T follicular helper cell (primary cell): ENCODE measurements around the gene IDH1.
"Not testable (repeated sequence)": the region's sequence is repeated elsewhere in the genome, so short reads cannot be mapped to it uniquely, and the experiment has no call there.

Experiments used
- DNase-seq: peaks from one replicate; pipeline ENCODE4 v3.0.0-alpha.2; 2020; ENCODE audit warnings: low read depth
- total RNA-seq, 2 experiments: gene quantifications; one replicate each; lab custom pipeline; 2026; lab: John Stamatoyannopoulos, UW

Gene IDH1
- 18.2 to 28.4 reads per million in 2 experiments for total RNA-seq

DNA sequence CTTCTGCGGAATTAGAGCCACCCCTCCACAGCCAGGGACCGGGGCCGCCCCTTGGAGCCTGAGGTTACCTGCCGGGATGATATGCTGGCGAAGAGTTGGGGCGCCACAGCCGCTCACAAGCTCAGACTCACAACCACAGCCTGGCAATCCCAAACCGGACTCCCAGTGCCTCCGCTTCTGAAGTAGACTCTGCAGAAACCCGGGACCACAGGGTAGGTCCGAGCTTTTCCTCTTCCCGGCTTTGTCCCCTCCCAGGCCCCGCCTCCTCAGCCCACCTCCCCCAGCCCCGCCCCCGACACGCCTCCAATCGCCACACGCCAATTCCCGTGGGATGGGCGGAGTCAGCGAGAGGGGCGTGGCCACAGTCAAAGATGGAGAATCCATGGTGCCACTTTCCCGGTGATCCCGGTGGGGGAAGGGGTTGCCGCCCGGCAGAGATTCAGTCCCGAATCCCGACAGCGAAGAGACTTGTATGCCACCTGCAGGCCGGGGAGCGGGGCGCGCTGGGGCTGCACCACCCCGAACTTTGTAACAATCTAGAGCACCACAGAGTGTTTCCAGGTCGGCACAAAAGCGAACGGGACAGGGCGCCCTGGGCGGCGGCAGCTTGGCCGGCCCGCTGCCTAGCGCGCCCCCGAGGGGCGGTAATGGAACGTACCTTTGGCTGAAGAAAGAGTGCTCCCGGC lies at the start of gene IDH1:
IDH1 (minus strand) TSS at position 201 of the 686 bp plus-strand sequence. CDS start 3,520 bp downstream, outside the sequence.
- DNase-seq: peak; percentile 91

DNA sequence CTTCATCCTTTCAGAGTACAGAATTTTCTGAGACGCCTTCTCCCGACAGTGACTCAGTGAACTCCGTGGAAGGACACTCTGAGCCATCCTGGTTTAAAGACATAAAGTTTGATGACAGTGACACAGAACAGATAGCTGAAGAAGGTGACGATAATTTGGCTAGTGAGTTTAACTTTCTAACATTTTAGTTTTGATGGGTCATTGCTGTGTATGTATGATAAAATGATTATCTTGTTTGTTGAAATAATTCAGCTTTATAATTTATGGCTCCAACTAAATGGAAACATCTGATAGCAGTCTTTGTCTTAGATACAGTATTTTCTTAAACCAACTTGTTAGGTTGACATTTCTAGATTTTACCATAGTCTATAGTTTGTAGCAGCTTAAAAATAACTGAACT lies 49.3 kb upstream of the IDH1 start:
- DNase-seq: no peak

DNA sequence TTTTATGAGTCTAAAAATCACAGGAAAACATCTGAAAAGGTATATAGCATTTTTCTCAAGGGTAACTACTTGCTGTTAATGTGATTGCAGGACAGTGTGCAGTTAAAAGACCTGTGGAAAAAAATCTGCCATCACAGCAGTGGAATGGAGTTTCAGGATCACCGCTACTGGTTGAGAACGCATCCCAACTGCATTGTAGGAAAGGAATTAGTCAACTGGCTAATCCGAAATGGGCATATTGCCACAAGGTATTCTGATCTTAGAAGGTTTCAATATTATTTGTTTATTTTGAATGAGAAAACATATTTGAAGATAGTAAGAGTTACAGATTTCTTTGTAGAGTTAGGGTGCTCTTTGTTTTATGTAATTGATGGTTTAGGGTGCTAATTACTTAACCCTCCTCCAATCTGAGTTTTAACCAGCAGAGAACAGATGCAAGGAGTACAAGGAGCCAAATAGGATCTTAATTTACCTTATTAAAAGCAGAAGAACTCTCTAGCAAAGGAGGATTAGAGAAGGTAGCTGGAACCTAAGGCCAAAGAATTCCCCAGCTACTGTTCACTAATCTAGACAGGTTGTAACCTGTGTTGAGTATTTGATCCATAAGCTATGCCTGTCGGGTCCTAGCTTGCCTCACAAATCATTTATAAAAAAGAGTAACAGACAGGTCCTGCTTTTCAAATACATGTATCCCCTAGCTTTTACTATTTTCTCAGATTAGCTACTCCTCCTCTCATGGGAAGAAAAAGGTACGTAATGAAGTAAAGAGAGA lies 46.2 kb upstream of the IDH1 start:
- DNase-seq: no peak

DNA sequence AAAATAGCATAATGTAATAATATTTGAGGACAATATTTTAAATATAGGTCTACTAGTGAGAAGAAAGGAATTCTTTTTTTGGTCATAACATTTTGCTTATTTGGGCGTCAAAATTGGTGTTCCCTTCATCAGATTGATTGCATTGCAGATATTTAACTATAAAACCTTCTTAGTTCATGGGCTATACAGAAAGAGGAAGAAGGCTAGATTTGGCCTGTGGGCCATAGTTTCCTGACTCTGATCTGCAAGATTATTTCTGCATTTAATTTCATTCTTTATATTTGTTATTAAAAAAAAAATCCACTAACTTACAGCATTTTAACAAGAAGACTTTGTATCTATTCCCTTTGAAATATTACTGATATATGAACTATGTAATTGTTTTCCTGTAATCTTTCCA lies 43.1 kb upstream of the IDH1 start:
- no peak for DNase-seq

DNA sequence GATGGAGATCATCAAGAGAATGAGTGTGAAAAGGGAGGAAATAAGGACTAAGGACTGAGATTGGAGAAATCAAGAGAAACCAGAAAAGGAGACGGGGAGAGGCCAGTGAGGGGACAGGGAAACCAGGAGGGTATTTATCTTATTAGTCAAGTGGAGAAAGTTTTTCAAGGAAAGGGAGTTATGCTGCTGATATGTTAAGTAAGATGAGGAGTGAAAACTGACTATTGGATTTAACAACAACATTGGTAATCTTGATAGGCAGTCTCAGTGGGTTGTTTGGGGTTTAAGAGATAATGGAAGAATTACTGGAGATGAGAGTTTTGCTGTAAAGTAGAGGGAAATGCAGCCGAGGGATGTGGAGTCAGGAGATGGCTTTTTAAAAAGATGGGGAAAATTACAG lies 41.7 kb upstream of the IDH1 start:
- no peak for DNase-seq

DNA sequence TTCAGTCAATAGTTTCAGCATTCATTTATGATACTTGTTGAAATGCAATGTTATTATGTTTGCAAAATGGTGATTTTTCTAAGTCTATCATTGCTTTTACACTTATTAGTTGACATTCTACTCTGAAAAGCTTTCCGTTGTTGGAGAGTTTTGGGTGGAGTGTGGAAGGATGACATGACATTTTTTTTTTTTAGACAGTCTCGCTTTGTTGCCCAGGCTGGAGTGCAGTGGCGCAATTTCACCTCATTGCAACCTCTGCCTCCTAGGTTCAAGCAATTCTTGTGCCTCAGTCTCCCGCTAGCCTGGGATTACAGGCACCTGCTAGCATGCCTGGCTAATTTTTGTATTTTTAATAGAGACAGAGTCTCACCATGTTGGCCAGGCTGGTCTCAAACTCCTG lies 41.0 kb upstream of the IDH1 start:
- no peak for DNase-seq

DNA sequence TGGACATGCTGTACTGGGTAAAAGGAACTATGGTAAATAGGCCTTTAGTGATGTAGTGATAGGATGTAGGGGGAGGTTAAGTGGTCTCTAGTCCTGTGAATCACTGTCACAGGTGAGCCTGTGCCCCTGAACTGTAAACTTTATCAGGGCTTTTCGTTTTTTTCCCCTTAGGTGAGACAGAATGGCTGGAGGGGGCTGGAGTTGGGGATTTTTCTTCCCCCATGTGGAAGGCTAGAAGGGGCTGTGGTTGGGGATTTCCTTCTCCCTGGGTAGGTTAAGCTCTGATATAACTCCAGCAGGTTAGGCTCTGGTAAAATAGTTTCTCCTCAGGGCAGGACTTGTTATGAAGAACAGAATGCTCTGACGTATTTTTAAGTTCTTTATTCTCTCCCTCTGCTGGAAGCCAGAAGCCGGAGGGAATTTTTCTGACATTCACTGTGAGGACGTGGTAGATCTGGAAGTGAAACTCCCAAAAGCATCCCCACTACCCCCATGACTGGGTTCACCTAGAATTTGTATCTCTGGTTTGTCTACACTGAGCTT lies 39.7 kb upstream of the IDH1 start:
- no peak for DNase-seq

DNA sequence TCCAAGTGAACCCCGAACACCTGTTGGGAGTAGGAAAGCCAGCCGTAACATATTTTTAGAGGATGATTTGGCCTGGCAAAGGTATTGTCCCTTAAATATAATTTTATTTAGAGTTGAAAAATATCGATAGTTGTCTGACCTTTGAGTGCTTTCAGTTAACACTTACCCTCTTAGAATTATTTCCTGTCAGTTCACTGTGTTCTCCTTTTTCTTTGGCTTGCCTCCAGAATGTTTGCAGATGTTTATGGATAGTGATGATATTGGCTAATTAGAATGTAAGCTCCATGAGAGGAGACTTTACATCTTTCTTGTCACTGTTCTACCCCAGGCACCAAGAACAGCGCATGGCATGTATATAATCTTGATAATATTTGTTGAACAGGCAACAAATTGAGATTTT lies 31.0 kb upstream of the IDH1 start:
- no peak for DNase-seq

DNA sequence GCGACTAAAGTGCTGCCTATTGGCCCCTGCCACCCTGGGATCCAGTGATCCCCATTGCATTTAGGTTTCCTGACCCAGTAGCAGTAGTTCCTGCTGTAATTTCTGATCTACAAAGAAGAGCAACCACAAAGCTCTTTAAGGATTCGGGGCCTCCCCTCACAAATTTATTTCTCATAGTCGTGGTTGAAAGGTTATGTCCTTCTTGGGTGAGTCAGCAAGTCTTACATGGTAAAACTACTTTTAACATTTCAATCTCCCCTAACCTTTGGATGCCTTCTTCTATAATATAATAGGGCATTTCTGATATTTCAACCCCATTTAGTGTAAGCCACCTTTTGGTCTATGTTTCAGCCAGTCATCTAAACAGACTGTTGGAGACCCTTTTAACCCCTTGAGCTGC lies 26.1 kb upstream of the IDH1 start:
- DNase-seq: no peak

DNA sequence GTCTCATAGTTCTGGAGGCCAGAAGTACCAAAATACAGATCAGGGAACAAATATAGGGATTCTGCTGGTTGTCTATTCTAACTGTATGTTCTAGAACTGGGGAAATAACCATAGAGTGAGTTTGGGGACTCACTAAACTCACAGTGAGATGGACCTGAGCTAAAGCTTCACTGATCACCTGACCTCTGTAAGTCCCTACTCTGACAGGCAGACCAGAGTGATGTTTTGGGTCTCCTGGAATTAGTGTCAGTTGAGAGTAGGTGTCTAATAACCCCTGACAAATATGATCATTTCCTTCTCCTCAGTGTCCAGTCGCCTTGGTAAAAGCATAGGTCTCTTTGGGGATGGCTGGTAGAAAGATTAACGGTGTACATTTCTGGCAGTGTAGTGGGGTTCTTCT lies 25.4 kb upstream of the IDH1 start:
- no peak for DNase-seq

DNA sequence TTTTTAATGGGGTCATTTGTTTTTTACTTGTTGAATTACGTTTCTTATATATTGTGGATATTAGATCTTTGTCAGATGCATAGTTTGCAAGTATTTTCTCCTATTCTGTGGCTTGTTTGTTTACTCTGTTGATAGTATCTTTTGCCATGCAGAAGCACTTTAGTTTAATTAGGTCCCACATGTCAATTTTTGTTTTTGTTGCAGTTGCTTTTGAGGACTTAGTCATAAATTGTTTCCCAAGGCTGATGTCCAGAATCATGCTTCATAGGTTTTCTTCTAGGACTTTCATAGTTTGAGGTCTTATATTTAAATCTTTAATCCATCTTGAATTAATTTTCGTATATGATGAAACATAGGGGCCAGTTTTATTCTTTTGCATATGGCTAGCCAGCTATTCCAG lies 24.4 kb upstream of the IDH1 start:
- DNase-seq: no peak

DNA sequence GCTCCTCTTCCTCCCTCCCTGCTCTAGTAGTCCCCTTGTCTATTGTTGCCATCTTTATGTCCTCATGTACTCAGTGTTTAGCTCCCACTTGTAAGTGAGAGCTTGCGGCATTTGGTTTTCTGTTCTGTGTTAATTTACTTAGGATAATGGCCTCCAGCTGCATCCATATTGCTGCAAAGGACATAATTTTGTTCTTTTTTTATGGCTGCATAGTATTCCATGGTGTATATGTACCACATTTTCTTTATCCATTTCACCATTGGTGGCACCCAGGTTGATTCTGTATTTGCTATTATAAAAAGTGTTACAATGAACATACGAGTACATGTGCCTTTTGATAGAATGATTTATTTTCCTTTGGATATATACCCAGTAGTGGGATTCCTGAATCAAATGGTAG lies 23.7 kb upstream of the IDH1 start:
- no peak for DNase-seq

DNA sequence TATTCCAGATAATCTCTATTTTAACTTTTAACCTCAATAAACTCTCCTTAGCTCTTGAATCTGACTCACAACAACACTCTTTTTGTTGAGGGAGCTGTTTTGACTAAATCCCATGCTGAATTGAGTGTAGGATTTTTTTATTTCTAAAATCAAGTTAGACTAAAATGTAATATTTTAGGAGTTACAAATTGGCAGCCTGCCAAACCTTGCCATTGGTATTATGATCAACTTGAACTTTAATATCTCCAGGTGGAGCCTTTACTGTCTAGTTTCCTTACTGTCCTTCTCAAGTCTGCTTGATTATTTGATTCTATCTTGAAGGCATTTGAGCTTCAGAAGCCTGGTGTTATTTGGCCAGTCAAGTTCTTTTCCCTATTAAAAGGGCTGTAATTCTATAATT lies 19.9 kb upstream of the IDH1 start:
- DNase-seq: no peak

DNA sequence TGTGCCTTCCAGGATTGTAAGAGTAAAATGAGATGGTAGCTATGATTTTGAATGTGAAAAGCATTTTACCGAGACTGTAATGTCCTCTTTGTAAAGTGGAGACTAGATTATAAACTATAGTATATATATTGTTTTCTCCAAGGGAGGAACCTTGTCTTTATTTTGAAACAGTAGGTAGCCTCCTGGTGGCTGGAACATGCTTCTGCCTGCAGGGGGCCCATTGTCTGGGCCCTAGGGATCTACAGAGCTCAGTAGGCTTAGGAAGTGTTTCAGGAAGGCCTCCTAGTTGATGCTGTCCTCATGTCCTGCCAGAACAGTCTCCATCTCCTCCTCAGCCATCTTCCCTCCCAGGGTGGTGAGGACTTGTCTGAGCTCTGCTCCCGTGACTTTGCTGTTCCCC lies 14.2 kb upstream of the IDH1 start:
- DNase-seq: no peak

DNA sequence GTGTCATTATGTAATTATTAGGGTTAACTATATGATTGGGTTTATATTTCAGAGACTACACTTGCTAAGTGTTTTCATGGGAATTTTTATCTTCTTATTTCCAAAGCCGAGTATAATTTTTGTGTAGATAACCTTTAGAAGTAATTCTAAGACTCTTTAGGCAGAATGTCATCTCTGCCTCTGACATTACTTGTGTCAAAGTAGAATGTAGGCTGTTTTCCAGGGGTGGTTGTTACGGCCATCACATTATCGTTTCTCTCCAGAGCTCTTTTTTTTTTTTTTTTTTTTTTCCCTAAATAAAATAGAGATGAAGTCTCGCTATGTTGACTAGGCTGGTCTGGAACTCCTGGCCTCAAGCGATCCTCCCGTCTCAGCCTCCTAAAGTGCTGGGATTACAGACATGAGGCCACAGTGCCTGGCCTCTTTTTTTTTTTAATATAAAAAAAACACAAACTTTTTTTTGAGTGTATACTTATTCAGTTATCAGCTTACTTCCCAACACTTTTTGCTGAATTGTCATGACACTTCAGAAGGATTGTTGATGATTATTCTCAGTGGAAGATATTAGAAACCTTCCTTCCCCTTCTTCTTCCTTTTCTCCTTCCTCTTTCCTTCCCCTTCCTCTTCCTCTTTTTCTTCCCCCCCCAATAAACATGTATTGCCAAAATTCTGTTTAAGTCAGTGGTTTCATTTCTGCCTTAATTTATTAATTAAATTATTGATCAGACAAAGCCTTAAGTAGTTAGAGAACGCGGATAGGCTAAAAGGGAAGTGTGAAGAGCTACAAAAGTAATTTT lies 13.5 kb upstream of the IDH1 start:
- no peak for DNase-seq

DNA sequence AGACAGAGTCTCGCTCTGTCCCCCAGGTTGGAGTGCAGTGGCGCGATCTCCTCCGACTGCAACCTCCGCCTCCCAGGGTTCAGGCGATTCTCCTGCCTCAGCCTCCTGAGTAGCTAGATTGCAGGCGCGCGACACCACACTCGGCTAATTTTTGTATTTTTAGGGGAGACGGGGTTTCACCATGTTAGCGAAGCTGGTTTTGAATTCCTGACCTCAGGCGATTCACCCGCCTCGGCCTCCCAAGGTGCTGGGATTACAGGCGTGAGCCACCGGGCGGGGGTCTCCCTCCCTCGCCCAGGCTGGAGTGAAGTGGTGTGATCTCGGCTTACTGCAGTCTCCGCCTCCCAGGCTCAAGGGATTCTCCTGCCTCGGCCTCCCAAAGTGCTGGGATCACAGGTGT lies 12.7 kb upstream of the IDH1 start:
- not testable (repeated sequence) for DNase-seq

DNA sequence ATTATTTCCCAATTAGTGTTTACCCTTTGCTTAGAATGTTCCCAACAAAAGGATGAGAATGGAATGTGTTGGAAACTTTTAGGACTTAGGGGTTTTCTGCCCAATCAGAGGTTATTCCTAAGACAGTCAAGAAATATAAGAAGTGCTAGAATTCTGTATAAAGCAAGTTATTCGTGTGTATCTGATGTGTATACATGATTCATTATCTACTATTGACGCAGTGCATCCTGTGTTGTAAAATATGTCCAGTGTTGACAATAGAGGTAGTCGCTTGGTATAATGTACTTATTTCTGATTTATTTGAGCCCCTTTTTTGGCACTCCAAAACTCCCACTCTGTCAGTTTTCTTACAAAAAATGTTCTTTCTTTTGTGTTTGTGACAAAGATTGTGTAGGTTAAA lies 12.1 kb upstream of the IDH1 start:
- DNase-seq: no peak

DNA sequence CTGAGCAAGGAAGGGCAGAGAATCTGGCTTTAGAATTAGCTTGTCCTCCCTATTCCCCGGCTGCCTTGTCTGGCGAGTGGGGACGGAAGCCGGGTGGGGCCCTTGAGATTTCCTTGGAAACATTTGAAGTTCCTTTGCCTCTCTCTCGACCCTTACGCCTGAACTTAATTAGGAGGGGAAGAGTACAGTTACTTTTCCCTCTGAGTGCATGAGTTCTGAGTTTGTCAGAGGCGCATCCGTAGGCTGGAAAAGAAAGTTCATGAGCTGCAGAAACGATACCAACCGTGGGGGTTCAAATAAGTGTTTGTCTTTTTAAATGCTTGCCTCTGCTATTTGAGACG lies 11.7 kb upstream of the IDH1 start:
- no peak for DNase-seq

DNA sequence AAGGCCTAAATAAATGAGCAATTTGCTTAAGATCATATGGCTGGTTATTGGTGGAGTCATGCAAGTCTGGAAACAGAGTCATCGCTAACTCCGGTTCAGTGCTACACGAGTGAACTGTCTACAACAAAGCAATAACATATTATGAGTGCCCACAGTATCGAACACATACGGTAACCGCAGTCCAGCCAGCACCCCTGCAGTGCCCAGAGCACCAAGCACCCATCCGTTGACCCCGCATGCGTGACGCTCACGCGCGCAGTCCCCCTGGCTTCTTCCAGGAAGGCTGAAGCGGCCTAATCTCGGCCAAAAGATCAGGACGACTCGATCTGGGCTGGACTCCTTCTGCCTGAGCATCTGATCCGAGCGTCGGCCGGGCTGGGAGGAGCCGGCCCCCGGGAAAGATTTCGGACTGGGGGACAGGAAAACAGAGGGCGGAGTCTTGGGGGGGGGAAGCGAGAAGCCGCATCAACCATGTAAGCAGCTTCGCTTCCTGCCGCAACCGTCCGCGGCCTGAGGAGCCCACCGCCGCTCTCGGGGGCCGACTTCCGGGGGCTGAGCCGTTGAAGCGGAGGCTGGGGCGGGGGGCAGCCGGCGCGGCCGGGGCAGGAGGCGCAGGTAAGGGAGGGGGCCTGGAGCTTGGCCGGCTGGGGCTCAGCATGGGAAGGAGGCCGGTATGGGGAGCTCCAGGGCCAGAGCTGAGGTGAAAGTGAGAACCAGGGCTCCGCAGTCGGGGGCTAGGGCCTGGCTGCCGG lies 11.1 kb upstream of the IDH1 start, which contains the start of gene PIKFYVE:
PIKFYVE (plus strand) TSS at position 455 of the 752 bp plus-strand sequence. CDS start 5,265 bp downstream, outside the sequence.
- DNase-seq: peak; percentile 79

DNA sequence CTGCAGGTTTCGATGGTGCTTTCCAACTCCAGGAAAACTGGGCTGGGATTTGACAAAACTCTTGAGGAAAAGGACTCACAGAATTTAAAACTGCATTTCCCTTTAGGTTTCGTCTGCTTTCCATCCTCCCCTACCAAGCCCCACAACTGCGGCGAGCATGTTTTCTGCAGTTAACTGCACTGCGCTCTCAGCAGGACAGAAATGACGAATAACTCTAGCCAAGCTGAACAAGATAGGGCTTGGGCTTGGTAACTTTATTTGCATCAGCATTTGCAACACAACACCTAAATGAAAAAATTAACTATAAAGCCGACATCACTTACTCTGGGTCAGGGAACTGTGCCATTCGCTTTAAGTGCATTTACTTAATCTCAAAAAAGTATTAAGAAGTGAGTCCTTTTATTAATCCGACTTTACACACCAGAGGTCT lies 10.5 kb upstream of the IDH1 start:
- peak; percentile 32 for DNase-seq
